Esophagus (tissue), 2 donors: ENCODE data around the gene ADARB2. TPM values are rescaled to one million over a fixed set of nuclear protein-coding genes. Genes with fewer than 3 reads are reported as not detected.

ENCODE experiments used
- H3K27ac ChIP-seq, 2 donors: one replicate each; pipeline ENCODE4 v1.5.1; 2013; ENCODE audit warnings: low read depth in 2 of 2, mild to moderate bottlenecking in 2 of 2, inconsistent platforms in 1 of 2, low read length in 1 of 2, moderate library complexity in 1 of 2
- H3K27me3 ChIP-seq, 2 donors: one replicate each; pipeline ENCODE4 v1.6.1; 2013; ENCODE audit warnings: low read length in 2 of 2, control low read depth in 1 of 2, mild to moderate bottlenecking in 1 of 2; ENCODE audit not compliant: insufficient read depth in 2 of 2, control insufficient read depth in 1 of 2
- H3K36me3 ChIP-seq, 2 donors: one replicate each; pipeline ENCODE4 v1.6.1; 2013; ENCODE audit warnings: low read length in 1 of 2; ENCODE audit not compliant: control insufficient read depth in 2 of 2, insufficient read depth in 2 of 2
- H3K4me1 ChIP-seq, 2 donors: one replicate each; pipeline ENCODE4 v1.6.1; 2013; ENCODE audit warnings: low read length in 1 of 2; ENCODE audit not compliant: control insufficient read depth in 2 of 2, insufficient read depth in 2 of 2
- H3K4me3 ChIP-seq, 2 donors: one replicate each; pipeline ENCODE4 v1.5.1; 2013; ENCODE audit warnings: low read length in 2 of 2, mild to moderate bottlenecking in 2 of 2, low read depth in 1 of 2, moderate library complexity in 1 of 2
- H3K9me3 ChIP-seq, 2 donors: one replicate each; pipeline ENCODE4 v1.6.1; 2013; ENCODE audit warnings: mild to moderate bottlenecking in 2 of 2, low read depth in 1 of 2, low read length in 1 of 2, moderate library complexity in 1 of 2; ENCODE audit not compliant: control insufficient read depth in 2 of 2, insufficient read depth in 1 of 2
- WGBS, 2 donors: extraction: QIAGEN DNeasy Blood & Tissue Kit; methylation state at CpG; one replicate each; pipeline ENCODE4 v1.1.7; 2013; 5-methylcytosine and 5-hydroxymethylcytosine counted together
- polyA plus RNA-seq, 2 donors: library from polyadenylated mRNA; stranded (reverse); fragments of 200-250 nt; gene quantifications; one replicate each; pipeline ENCODE4 v1.2.3, GENCODE V29; 2013
- donor health status: healthy with polysubstance abuse.
- donor health status: Bipolar disorder and iron deficiency.

ADARB2 gene
- polyA plus RNA-seq, 2 donors, result 0.33 to 0.65 TPM

GRCh38 chr10:1669433-1669832 lies 67.9 kb downstream of the ADARB2 start:
- Histone ChIP-seq H3K36me3 (no peaks in the 10 kb centered on the region), H3K9me3 (no peaks in the 10 kb centered on the region), H3K27me3 (no peaks in the 10 kb centered on the region), H3K4me3 (no peak overlapping the region), H3K4me1 (peaks cover 6 to 11% of the 10 kb centered on the region in 2 donors), H3K27ac (no peak overlapping the region)

DNA sequence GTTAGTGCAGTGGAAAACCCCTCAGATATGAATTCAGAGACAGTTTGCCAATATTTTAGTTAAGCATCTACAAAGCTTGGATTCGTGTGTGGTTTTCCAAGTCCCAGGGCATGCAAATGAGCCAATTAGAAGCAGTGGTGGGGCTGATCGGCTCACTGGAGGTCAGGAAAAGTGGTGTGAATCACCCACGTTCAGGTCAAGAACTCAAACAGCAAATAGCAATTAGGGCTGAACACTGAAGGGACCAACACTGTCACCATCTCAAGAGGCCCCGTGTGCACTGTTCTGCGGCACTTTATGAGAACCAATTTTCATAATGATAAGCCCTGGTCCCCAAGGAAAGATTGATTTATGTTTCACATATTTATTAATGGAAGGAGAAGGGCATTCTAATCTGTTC lies 68.9 kb downstream of the ADARB2 start:
- Histone ChIP-seq H3K4me1 (peaks cover 6 to 11% of the 10 kb centered on the region in 2 donors), H3K27me3 (no peaks in the 10 kb centered on the region), H3K36me3 (no peaks in the 10 kb centered on the region), H3K27ac (no peak overlapping the region), H3K9me3 (no peaks in the 10 kb centered on the region), H3K4me3 (no peak overlapping the region)
- WGBS, 2 donors, result 69 to 80% methylated on average over 5 of the region's 5 CpGs

GRCh38 chr10:1667392-1667791 lies 69.9 kb downstream of the ADARB2 start:
- H3K4me3 ChIP-seq, result no peak overlapping the region
- no peak overlapping the region for H3K27ac ChIP-seq
- H3K36me3 ChIP-seq, result no peaks in the 10 kb centered on the region
- H3K4me1 ChIP-seq, result peaks cover 6 to 11% of the 10 kb centered on the region in 2 donors
- H3K27me3 ChIP-seq, result no peaks in the 10 kb centered on the region
- H3K9me3 ChIP-seq, result no peaks in the 10 kb centered on the region

GRCh38 chr10:1666147-1666546 lies 71.2 kb downstream of the ADARB2 start:
- Histone ChIP-seq H3K27ac (no peak overlapping the region), H3K4me1 (peaks cover 4 to 7% of the 10 kb centered on the region in 2 donors), H3K9me3 (no peaks in the 10 kb centered on the region), H3K36me3 (no peaks in the 10 kb centered on the region), H3K27me3 (no peaks in the 10 kb centered on the region), H3K4me3 (no peak overlapping the region)
- 88 to 93% methylated on average over 20 of the region's 20 CpGs for WGBS, 2 donors

- 87 to 92% methylated on average over 10 of the region's 10 CpGs for WGBS, 2 donors
- Histone ChIP-seq H3K27me3 (no peaks in the 10 kb centered on the region), H3K36me3 (no peaks in the 10 kb centered on the region), H3K4me1 (peaks cover 3 to 4% of the 10 kb centered on the region in 2 donors), H3K4me3 (no peak overlapping the region), H3K9me3 (no peaks in the 10 kb centered on the region), H3K27ac (no peak overlapping the region)
These were observed 71.6 kb downstream of the ADARB2 start for GRCh38 chr10:1665681-1666080.

DNA sequence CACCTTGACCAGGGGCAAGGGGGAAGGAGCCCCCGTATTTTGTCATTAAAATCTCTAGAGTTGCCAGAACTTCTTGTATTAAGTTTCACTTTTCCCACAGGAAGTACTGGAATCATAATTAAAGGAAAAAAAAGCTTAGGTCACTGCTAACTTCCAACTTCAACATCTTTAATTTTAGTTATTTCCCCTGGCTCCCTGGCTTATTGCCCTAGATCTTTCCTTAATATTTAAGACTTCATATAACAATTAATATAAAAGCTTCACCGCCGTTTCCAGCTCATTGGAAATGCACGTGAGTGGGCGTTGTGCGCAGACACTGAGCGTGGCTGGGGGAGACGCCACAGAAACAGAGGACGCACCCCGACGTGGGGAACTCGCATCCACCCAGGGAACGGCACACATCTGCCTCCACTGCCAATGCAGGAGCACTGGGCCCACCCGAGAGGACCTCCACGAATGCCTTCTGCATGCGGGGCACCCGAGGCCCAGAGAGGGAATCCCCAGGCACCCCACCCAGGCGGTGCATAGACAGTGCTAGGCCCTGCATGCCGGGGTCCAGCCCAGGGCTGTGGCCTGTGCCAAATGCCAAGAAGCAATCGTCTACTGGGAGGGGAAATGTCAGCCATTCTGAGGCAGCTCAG lies 72.2 kb downstream of the ADARB2 start:
- 89 to 91% methylated on average over 20 of the region's 20 CpGs for WGBS, 2 donors
- Histone ChIP-seq H3K4me1 (no peaks in the 10 kb centered on the region), H3K36me3 (no peaks in the 10 kb centered on the region), H3K27ac (no peak overlapping the region), H3K27me3 (no peaks in the 10 kb centered on the region), H3K4me3 (no peak overlapping the region), H3K9me3 (no peaks in the 10 kb centered on the region)

DNA sequence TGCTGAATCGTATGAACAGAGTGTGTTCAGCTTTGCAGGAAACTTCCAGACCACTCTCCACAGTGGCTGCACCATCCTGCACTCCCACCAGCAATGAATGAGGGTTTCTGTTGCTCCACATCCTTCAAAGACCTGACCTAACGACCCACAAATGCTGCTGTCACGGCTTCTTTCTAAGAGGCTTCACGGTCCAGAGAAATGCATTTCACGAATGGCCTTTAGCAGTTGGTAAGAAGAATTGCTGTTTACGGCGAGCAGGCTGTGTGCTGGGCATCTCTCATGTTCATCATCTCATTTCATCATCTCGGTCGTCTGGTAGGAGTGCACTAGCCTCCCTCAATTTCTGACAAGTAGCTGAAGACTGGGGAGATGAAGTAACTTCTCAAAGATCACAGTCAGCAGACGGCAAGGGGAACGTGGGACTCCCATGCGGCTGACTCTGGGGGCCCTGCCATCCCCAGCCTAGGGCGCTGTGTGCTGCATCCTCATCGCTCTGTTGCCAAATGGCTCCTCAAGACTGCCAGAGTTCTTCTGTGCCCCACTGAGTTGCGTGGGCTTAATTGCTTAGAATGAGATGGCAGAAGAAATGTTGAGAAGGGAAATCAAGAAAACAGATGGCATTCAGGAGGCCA lies 72.9 kb downstream of the ADARB2 start:
- WGBS, 2 donors, result 78 to 81% methylated on average over 15 of the region's 15 CpGs
- Histone ChIP-seq H3K4me3 (no peak overlapping the region), H3K4me1 (no peaks in the 10 kb centered on the region), H3K9me3 (no peaks in the 10 kb centered on the region), H3K27me3 (no peaks in the 10 kb centered on the region), H3K36me3 (no peaks in the 10 kb centered on the region), H3K27ac (no peak overlapping the region)

DNA sequence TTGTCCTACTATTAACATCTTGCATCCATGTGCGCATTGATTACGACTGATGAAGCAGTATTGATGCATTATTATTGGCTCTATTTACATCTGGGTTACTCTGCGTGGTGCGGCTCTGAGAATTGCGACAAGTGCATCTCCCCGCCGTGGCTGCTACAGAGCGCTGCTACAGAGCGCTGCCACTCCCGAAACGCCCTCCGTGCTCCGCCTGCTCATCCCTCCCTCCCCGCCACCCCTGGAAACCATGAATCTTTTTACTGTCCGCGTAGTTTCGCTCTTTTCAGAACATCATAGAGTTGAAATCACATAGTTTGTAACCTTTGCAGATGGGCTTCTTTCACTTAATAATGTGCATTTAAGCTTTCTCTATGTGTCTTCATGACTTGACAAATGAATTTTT lies 74.1 kb downstream of the ADARB2 start:
- Histone ChIP-seq H3K36me3 (no peaks in the 10 kb centered on the region), H3K4me1 (no peaks in the 10 kb centered on the region), H3K4me3 (no peak overlapping the region), H3K27me3 (no peaks in the 10 kb centered on the region), H3K9me3 (no peaks in the 10 kb centered on the region), H3K27ac (no peak overlapping the region)
- 93 to 94% methylated on average over 17 of the region's 17 CpGs for WGBS, 2 donors

DNA sequence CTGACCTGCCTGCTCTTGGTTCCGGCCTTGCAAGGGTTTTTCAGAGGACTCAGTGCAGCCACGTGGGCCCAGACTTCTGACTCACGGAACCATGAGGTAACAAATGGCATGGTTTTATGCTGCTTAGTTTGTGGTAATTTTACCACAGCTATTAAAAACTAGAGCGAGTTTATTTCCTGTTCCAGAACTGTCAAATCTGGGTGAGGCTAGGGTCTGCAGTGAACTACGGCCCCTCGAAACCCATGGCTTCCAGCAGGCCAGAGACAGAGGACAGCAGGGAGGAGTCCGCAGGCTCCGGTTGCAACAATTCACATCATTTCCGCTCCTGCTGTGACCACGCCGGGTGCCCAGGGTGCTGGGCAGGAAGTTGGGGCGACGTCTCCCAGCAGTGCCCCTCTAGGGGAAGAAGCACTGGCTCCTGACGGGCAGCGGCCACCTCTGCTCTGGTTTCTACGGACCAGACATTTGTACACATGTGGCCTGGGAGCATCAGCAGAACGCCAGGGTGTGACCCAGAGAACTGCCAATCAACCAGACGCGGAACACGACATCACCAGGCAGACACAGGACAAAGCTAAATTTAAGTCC lies 74.8 kb downstream of the ADARB2 start:
- Histone ChIP-seq H3K4me3 (no peak overlapping the region), H3K27me3 (no peaks in the 10 kb centered on the region), H3K36me3 (no peaks in the 10 kb centered on the region), H3K4me1 (no peaks in the 10 kb centered on the region), H3K27ac (no peak overlapping the region), H3K9me3 (no peaks in the 10 kb centered on the region)
- WGBS, 2 donors, result 84 to 86% methylated on average over 20 of the region's 20 CpGs
